Spleen (tissue), 11 donors: Measurements from ENCODE around the gene CHKB. TPM values are rescaled to one million over a fixed set of nuclear protein-coding genes. Genes with fewer than 3 reads are reported as not detected.

Source experiments
- DNase-seq: peaks from one replicate; pipeline ENCODE4 v3.0.0-alpha.2; 2020
- H3K27ac ChIP-seq, 8 donors: fragments of 200-600 bp; sonication (generic) in 7 of 8; 1 replicate in 4 of 8; 2 replicates in 4 of 8; pipeline versions ENCODE4 v1.5.0 to v1.8.0; 2016 to 2021; ENCODE audit warnings: inconsistent platforms in 4 of 8, mild to moderate bottlenecking in 4 of 8, moderate library complexity in 1 of 8
- H3K27me3 ChIP-seq, 7 donors: fragments of 200-600 bp; sonication (generic) in 6 of 7; replicated peaks in 1 of 7; 1 replicate in 4 of 7; 2 replicates in 3 of 7; pipeline versions ENCODE4 v1.5.0 to v1.8.0; 2016 to 2021; ENCODE audit warnings: inconsistent platforms in 3 of 7, mild to moderate bottlenecking in 1 of 7
- H3K36me3 ChIP-seq, 6 donors: fragments of 200-600 bp; sonication (generic) in 5 of 6; 1 replicate in 4 of 6; 2 replicates in 2 of 6; pipeline versions ENCODE4 v1.5.0 to v1.8.0; 2016 to 2021; ENCODE audit warnings: inconsistent platforms in 2 of 6
- H3K4me1 ChIP-seq, 6 donors: fragments of 200-600 bp; sonication (generic) in 5 of 6; 1 replicate in 3 of 6; 2 replicates in 3 of 6; pipeline versions ENCODE4 v1.5.0 to v1.8.0; 2016 to 2021; ENCODE audit warnings: inconsistent platforms in 3 of 6
- H3K4me3 ChIP-seq, 8 donors: fragments of 200-600 bp; sonication (generic) in 7 of 8; 1 replicate in 4 of 8; 2 replicates in 4 of 8; pipeline versions ENCODE4 v1.5.0 to v1.8.0; 2016 to 2021; ENCODE audit warnings: inconsistent platforms in 4 of 8, mild to moderate bottlenecking in 4 of 8, moderate library complexity in 2 of 8
- H3K9me3 ChIP-seq, 8 donors: fragments of 200-600 bp; sonication (generic) in 7 of 8; 1 replicate in 4 of 8; 2 replicates in 4 of 8; pipeline versions ENCODE4 v1.5.0 to v1.8.0; 2016 to 2021; ENCODE audit warnings: inconsistent platforms in 4 of 8
- CTCF ChIP-seq, 11 experiments: fragments of 200-600 bp in 7 of 11; fragments of 450-650 bp in 4 of 11; sonication (generic) in 4 of 11; IDR thresholded peaks in 8 of 11; conservative IDR thresholded peaks in 3 of 11; 1 replicate in 7 of 11; 2 replicates in 4 of 11; pipeline versions ENCODE4 v1.4.0 to v1.8.0; 2016 to 2021; ENCODE audit warnings: antibody characterized with exemption in 11 of 11, inconsistent platforms in 4 of 11, mild to moderate bottlenecking in 1 of 11
- POLR2A ChIP-seq, 3 donors: fragments of 450-650 bp; IDR thresholded peaks; one replicate each; pipeline ENCODE4 v1.5.1; 2017; ENCODE audit warnings: antibody characterized with exemption in 3 of 3, mild to moderate bottlenecking in 1 of 3
- POLR2AphosphoS5 ChIP-seq, 3 donors: sonication (generic); formaldehyde crosslinking; IDR thresholded peaks; one replicate each; pipeline ENCODE4 v1.5.1; 2017; ENCODE audit warnings: antibody characterized with exemption in 3 of 3
- WGBS, 5 donors: extraction: QIAGEN DNeasy Blood & Tissue Kit in 3 of 5; methylation state at CpG; one replicate each; pipeline versions ENCODE4 v1.1.5 to v1.1.7; 2013 to 2018; 5-methylcytosine and 5-hydroxymethylcytosine counted together
- intact Hi-C: fragments of 100-400 bp; cut with DNase I; formaldehyde crosslinking; loops from one replicate; pipeline ENCODE4 v1.15.0; 2023; ENCODE audit warnings: low total_unique reads
- polyA plus RNA-seq, 3 donors: library from polyadenylated mRNA; stranded (reverse); fragments of 200-250 nt; gene quantifications; one replicate each; pipeline ENCODE4 v1.2.1, GENCODE V29; 2013
- total RNA-seq, 7 donors: library from RNA; depleted of rRNA in 3 of 7; stranded (reverse); fragments of >200 nt in 3 of 7; fragmentation: NEBNext Ultra II Directional in 4 of 7; extraction: Animal tissue kit (Norgen Biotek cat#: 25700) in 4 of 7; gene quantifications; one replicate each; pipeline versions ENCODE4 v1.1.0 to v1.2.1, GENCODE V29; 2016 to 2021
- donor health status: healthy with polysubstance abuse.
- donor health status: DM: no; HTN: no; CAD: no; lungs with moderate emphysema.
- donor health status: DM: no; HTN: no; CAD: no.
- donor health status: Bipolar disorder and iron deficiency.
- donor health status: healthy.
- donor health status: DM: no; HTN: no; CAD: no.
- donor health status: DM: yes; HTN: yes; CAD: no.

Gene CHKB
- total and polyA plus RNA-seq, 10 donors: 94.4 to 502 (median 129) TPM

- TF ChIP-seq CTCF (IDR thresholded peaks at IDR 0.05 in 8 of 11, conservative IDR thresholded peaks at IDR 0.05 in 3 of 11): no peak
- no peak for TF ChIP-seq POLR2AphosphoS5 (IDR thresholded peaks at IDR 0.05)
- TF ChIP-seq POLR2A (IDR thresholded peaks at IDR 0.05): no peak
- Histone ChIP-seq H3K27me3 (no peaks in the 10 kb centered on the region), H3K4me3 (peak overlapping the region in 1 of 8 donors; percentile 59), H3K36me3 (no peaks in the 10 kb centered on the region), H3K27ac (peak overlapping the region; percentile 89 to 100 (median 98)), H3K4me1 (peaks cover 37 to 100% (median 64%) of the 10 kb centered on the region in 6 donors), H3K9me3 (no peaks in the 10 kb centered on the region)
- 68 to 80% (median 71%) methylated on average over 10 of the region's 10 CpGs for WGBS, 5 donors
- intact Hi-C loops: no loop called here
- DNase-seq: peak; percentile 72
Observed at GRCh38 chr22:50540381-50540780, 42.3 kb downstream of the CHKB start.

GRCh38 chr22:50537765-50538164, 44.9 kb downstream of the CHKB start:
- H3K27ac ChIP-seq: peak overlapping the region; percentile 89 to 100 (median 98)
- DNase-seq: peak; percentile 64
- no peaks in the 10 kb centered on the region for H3K9me3 ChIP-seq
- intact Hi-C loops: no loop called here
- 80 to 89% (median 86%) methylated on average over 13 of the region's 13 CpGs for WGBS, 5 donors
- no peaks in the 10 kb centered on the region for H3K27me3 ChIP-seq
- H3K36me3 ChIP-seq: no peaks in the 10 kb centered on the region
- H3K4me1 ChIP-seq: peaks cover 30 to 100% (median 61%) of the 10 kb centered on the region in 6 donors
- peak overlapping the region in 1 of 8 donors; percentile 59 for H3K4me3 ChIP-seq
- TF ChIP-seq CTCF (IDR thresholded peaks at IDR 0.05 in 8 of 11, conservative IDR thresholded peaks at IDR 0.05 in 3 of 11): no peak
- no peak for TF ChIP-seq POLR2AphosphoS5 (IDR thresholded peaks at IDR 0.05)
- TF ChIP-seq POLR2A (IDR thresholded peaks at IDR 0.05): no peak

DNA sequence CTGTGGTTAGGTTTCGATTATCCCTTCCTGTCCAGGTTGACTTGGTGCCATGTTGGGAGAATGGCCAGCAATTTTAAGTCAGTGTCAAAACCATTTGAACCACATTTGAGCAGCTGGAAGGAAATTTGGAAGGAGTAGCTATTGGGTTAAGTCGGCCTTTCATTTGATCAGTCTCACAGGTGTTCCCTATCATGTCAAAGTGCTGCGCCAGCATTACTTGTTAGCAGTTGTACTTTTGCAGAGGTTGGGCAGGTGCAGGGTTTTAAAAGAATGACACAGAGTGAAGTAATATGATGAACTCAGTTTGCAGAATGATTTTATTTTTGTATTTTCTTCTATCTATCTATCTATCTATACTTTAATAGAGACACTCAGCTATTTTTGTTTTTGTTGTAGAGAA, 46.4 kb downstream of the CHKB start:
- Histone ChIP-seq H3K27me3 (no peaks in the 10 kb centered on the region), H3K27ac (peak overlapping the region in 5 of 8 donors; percentile 40 to 100 (median 99)), H3K9me3 (no peaks in the 10 kb centered on the region), H3K4me1 (peaks cover 27 to 100% (median 72%) of the 10 kb centered on the region in 6 donors), H3K4me3 (no peak overlapping the region), H3K36me3 (no peaks in the 10 kb centered on the region)
- 71 to 89% (median 82%) methylated on average over 3 of the region's 3 CpGs for WGBS, 5 donors
- TF ChIP-seq POLR2A (IDR thresholded peaks at IDR 0.05) (no peak), CTCF (IDR thresholded peaks at IDR 0.05 in 8 of 11, conservative IDR thresholded peaks at IDR 0.05 in 3 of 11) (no peak), POLR2AphosphoS5 (IDR thresholded peaks at IDR 0.05) (no peak)
- DNase-seq: no peak
- intact Hi-C loops: no loop called here

GRCh38 chr22:50535113-50535512, 47.5 kb downstream of the CHKB start:
- Histone ChIP-seq H3K4me3 (no peak overlapping the region), H3K9me3 (no peaks in the 10 kb centered on the region), H3K27me3 (no peaks in the 10 kb centered on the region), H3K36me3 (no peaks in the 10 kb centered on the region), H3K27ac (peak overlapping the region; percentile 40 to 100 (median 99)), H3K4me1 (peaks cover 24 to 100% (median 72%) of the 10 kb centered on the region in 6 donors)
- DNase-seq: no peak
- 65 to 82% (median 73%) methylated on average over 7 to 8 of the region's 8 CpGs for WGBS, 5 donors
- TF ChIP-seq POLR2A (IDR thresholded peaks at IDR 0.05) (no peak), CTCF (IDR thresholded peaks at IDR 0.05 in 8 of 11, conservative IDR thresholded peaks at IDR 0.05 in 3 of 11) (no peak), POLR2AphosphoS5 (IDR thresholded peaks at IDR 0.05) (peak in 1 of 3 donors; percentile 13)
- intact Hi-C loops: no loop called here
